ENCODE measurements around the gene HLA-DPB1.
A peak's percentile ranks its signal among the peaks of the same experiment; 100 is the strongest.

HLA-DPB1 gene

GRCh38 chr6:33112148-33112547, 36.4 kb downstream of the HLA-DPB1 start:
- DNase-seq (ENCODE audit: low read depth): peak; percentile 66
- TF ChIP-seq CTCF (IDR thresholded peaks at IDR 0.05; ENCODE audit: insufficient read depth, low read depth, low read length, missing control alignments): no peak
- H3K4me3 ChIP-seq (ENCODE audit: low read length): no peak overlapping the region

- no peak overlapping the region for H3K4me3 ChIP-seq (ENCODE audit: low read length)
- DNase-seq (ENCODE audit: low read depth): no peak
- TF ChIP-seq CTCF (IDR thresholded peaks at IDR 0.05; ENCODE audit: insufficient read depth, low read depth, low read length, missing control alignments): no peak
Observed at GRCh38 chr6:33113755-33114154, 38.0 kb downstream of the HLA-DPB1 start.

GRCh38 chr6:33114406-33114805, 38.6 kb downstream of the HLA-DPB1 start:
- no peak overlapping the region for H3K4me3 ChIP-seq (ENCODE audit: low read length)
- DNase-seq (ENCODE audit: low read depth): no peak
- TF ChIP-seq CTCF (IDR thresholded peaks at IDR 0.05; ENCODE audit: insufficient read depth, low read depth, low read length, missing control alignments): no peak

- TF ChIP-seq CTCF (IDR thresholded peaks at IDR 0.05; ENCODE audit: insufficient read depth, low read depth, low read length, missing control alignments): no peak
- no peak overlapping the region for H3K4me3 ChIP-seq (ENCODE audit: low read length)
- no peak for DNase-seq (ENCODE audit: low read depth)
Observed at GRCh38 chr6:33116417-33116816, 40.6 kb downstream of the HLA-DPB1 start.

- DNase-seq (ENCODE audit: low read depth): peak; percentile 11
- no peak overlapping the region for H3K4me3 ChIP-seq (ENCODE audit: low read length)
- no peak for TF ChIP-seq CTCF (IDR thresholded peaks at IDR 0.05; ENCODE audit: insufficient read depth, low read depth, low read length, missing control alignments)
Observed at GRCh38 chr6:33116841-33117711, 41.3 kb downstream of the HLA-DPB1 start.

- no peak for DNase-seq (ENCODE audit: low read depth)
- no peak for TF ChIP-seq CTCF (IDR thresholded peaks at IDR 0.05; ENCODE audit: insufficient read depth, low read depth, low read length, missing control alignments)
- H3K4me3 ChIP-seq (ENCODE audit: low read length): no peak overlapping the region
Observed at GRCh38 chr6:33117811-33118277, 42.1 kb downstream of the HLA-DPB1 start.
